Uterus (tissue), 2 donors: ENCODE data around the gene DRD2.

ENCODE experiments used
- POLR2A ChIP-seq, 2 donors: fragments of 450-650 bp; IDR thresholded peaks; one replicate each; pipeline ENCODE4 v1.6.1; 2016; ENCODE audit warnings: antibody characterized with exemption in 2 of 2, mild to moderate bottlenecking in 1 of 2, moderate library complexity in 1 of 2
- TF ChIP-seq, protein P1 (sequence below), 4 experiments: fragments of 200-600 bp in 2 of 4; fragments of 450-650 bp in 2 of 4; sonication (generic) in 2 of 4; IDR thresholded peaks; one replicate each; pipeline ENCODE4 v1.5.1; 2016 to 2019; ENCODE audit warnings: antibody characterized with exemption in 4 of 4, mild to moderate bottlenecking in 2 of 4, moderate library complexity in 1 of 4

DNA sequence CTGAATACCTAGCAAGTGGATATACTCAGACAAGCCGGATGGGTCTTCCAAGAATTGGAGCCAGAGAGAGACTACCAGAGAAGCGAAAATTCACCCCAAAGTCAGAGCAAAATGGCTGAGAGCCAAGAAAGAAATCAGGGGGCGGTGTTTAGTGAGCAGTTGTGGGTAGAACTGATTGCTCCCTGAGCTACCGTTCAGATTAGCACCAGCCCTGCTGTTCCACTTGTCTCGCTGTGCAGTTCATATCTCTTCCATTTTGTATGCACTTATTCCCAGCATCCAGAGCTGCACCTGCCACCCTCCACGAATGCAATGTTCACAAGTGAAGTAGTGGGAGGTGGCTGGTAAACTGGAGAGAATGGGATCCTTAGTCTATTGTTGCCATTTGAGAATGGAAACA lies 25.5 kb downstream of the DRD2 start:
- TF ChIP-seq, protein P1, sequence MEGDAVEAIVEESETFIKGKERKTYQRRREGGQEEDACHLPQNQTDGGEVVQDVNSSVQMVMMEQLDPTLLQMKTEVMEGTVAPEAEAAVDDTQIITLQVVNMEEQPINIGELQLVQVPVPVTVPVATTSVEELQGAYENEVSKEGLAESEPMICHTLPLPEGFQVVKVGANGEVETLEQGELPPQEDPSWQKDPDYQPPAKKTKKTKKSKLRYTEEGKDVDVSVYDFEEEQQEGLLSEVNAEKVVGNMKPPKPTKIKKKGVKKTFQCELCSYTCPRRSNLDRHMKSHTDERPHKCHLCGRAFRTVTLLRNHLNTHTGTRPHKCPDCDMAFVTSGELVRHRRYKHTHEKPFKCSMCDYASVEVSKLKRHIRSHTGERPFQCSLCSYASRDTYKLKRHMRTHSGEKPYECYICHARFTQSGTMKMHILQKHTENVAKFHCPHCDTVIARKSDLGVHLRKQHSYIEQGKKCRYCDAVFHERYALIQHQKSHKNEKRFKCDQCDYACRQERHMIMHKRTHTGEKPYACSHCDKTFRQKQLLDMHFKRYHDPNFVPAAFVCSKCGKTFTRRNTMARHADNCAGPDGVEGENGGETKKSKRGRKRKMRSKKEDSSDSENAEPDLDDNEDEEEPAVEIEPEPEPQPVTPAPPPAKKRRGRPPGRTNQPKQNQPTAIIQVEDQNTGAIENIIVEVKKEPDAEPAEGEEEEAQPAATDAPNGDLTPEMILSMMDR (IDR thresholded peaks at IDR 0.05): no peak
- no peak for TF ChIP-seq POLR2A (IDR thresholded peaks at IDR 0.05)
